ENCODE results near the gene CUZD1.

Gene CUZD1

GRCh38 chr10:122829454-122829853, 16.2 kb downstream of the CUZD1 start:
- no peaks in the 10 kb centered on the region for H3K79me2 ChIP-seq (ENCODE audit: insufficient read depth, low read depth)
- H3K36me3 ChIP-seq (ENCODE audit: insufficient read depth) = no peaks in the 10 kb centered on the region
- no peaks in the 10 kb centered on the region for H3K27me3 ChIP-seq (ENCODE audit: insufficient read depth, low read depth)
- H3K9ac ChIP-seq = no peak overlapping the region
- no peak overlapping the region for H2AFZ ChIP-seq (ENCODE audit: low read depth)
- H3K4me2 ChIP-seq = no peak overlapping the region
- H4K20me1 ChIP-seq (ENCODE audit: insufficient read depth) = no peaks in the 10 kb centered on the region
- H3K4me3 ChIP-seq (IDR thresholded peaks at IDR 0.05; ENCODE audit: insufficient read depth, low read depth, low read length) = no peak overlapping the region
- no peak overlapping the region for H3K27ac ChIP-seq
- H3K4me1 ChIP-seq (ENCODE audit: low read depth, poor library complexity, severe bottlenecking) = no peaks in the 10 kb centered on the region
- TF ChIP-seq CTCF (conservative IDR thresholded peaks at IDR 0.05; ENCODE audit: low read depth, low read length) = no peak

GRCh38 chr10:122828716-122829255, 16.9 kb downstream of the CUZD1 start:
- Histone ChIP-seq H3K4me1 (ENCODE audit: low read depth, poor library complexity, severe bottlenecking) (no peaks in the 10 kb centered on the region), H3K79me2 (ENCODE audit: insufficient read depth, low read depth) (no peaks in the 10 kb centered on the region), H3K36me3 (ENCODE audit: insufficient read depth) (no peaks in the 10 kb centered on the region), H3K4me3 (IDR thresholded peaks at IDR 0.05; ENCODE audit: insufficient read depth, low read depth, low read length) (no peak overlapping the region), H3K27me3 (ENCODE audit: insufficient read depth, low read depth) (no peaks in the 10 kb centered on the region), H3K4me2 (no peak overlapping the region), H4K20me1 (ENCODE audit: insufficient read depth) (no peaks in the 10 kb centered on the region), H3K27ac (no peak overlapping the region), H3K9ac (no peak overlapping the region), H2AFZ (ENCODE audit: low read depth) (no peak overlapping the region)
- TF ChIP-seq CTCF (conservative IDR thresholded peaks at IDR 0.05; ENCODE audit: low read depth, low read length) = no peak

GRCh38 chr10:122827302-122827701, 18.4 kb downstream of the CUZD1 start:
- Histone ChIP-seq H3K27me3 (ENCODE audit: insufficient read depth, low read depth) (no peaks in the 10 kb centered on the region), H3K4me3 (IDR thresholded peaks at IDR 0.05; ENCODE audit: insufficient read depth, low read depth, low read length) (no peak overlapping the region), H3K36me3 (ENCODE audit: insufficient read depth) (no peaks in the 10 kb centered on the region), H3K79me2 (ENCODE audit: insufficient read depth, low read depth) (no peaks in the 10 kb centered on the region), H3K4me1 (ENCODE audit: low read depth, poor library complexity, severe bottlenecking) (no peaks in the 10 kb centered on the region), H3K4me2 (no peak overlapping the region), H3K27ac (no peak overlapping the region), H4K20me1 (ENCODE audit: insufficient read depth) (no peaks in the 10 kb centered on the region), H2AFZ (ENCODE audit: low read depth) (no peak overlapping the region), H3K9ac (no peak overlapping the region)
- no peak for TF ChIP-seq CTCF (conservative IDR thresholded peaks at IDR 0.05; ENCODE audit: low read depth, low read length)

GRCh38 chr10:122822973-122823690, 22.5 kb downstream of the CUZD1 start:
- Histone ChIP-seq H3K4me1 (ENCODE audit: low read depth, poor library complexity, severe bottlenecking) (no peaks in the 10 kb centered on the region), H3K9ac (no peak overlapping the region), H3K27me3 (ENCODE audit: insufficient read depth, low read depth) (no peaks in the 10 kb centered on the region), H3K4me3 (IDR thresholded peaks at IDR 0.05; ENCODE audit: insufficient read depth, low read depth, low read length) (no peak overlapping the region), H2AFZ (ENCODE audit: low read depth) (no peak overlapping the region), H3K79me2 (ENCODE audit: insufficient read depth, low read depth) (no peaks in the 10 kb centered on the region), H3K4me2 (no peak overlapping the region), H4K20me1 (ENCODE audit: insufficient read depth) (no peaks in the 10 kb centered on the region), H3K27ac (no peak overlapping the region), H3K36me3 (ENCODE audit: insufficient read depth) (no peaks in the 10 kb centered on the region)
- TF ChIP-seq CTCF (conservative IDR thresholded peaks at IDR 0.05; ENCODE audit: low read depth, low read length) = no peak
